ENCODE results near the gene SCN1B. TPM values are rescaled to one million over a fixed set of nuclear protein-coding genes. Genes with fewer than 3 reads are reported as not detected.
"Not testable (repeated sequence)": the region's sequence is repeated elsewhere in the genome, so short reads cannot be mapped to it uniquely, and the experiment has no call there.

The SCN1B gene
- total RNA-seq, 4 donors from 2014 or later, result 8.3 to 15.7 (median 12.8) TPM

- intact Hi-C loops (cut with DNase I), result no loop called here
- no peak overlapping the region for H3K4me3 ChIP-seq
- H3K4me1 ChIP-seq, result peaks cover 12 to 23% (median 16%) of the 10 kb centered on the region in 4 donors
- peaks cover 0 to 3% (median 0%) of the 10 kb centered on the region in 4 donors for H3K27me3 ChIP-seq
- TF ChIP-seq, protein P1, sequence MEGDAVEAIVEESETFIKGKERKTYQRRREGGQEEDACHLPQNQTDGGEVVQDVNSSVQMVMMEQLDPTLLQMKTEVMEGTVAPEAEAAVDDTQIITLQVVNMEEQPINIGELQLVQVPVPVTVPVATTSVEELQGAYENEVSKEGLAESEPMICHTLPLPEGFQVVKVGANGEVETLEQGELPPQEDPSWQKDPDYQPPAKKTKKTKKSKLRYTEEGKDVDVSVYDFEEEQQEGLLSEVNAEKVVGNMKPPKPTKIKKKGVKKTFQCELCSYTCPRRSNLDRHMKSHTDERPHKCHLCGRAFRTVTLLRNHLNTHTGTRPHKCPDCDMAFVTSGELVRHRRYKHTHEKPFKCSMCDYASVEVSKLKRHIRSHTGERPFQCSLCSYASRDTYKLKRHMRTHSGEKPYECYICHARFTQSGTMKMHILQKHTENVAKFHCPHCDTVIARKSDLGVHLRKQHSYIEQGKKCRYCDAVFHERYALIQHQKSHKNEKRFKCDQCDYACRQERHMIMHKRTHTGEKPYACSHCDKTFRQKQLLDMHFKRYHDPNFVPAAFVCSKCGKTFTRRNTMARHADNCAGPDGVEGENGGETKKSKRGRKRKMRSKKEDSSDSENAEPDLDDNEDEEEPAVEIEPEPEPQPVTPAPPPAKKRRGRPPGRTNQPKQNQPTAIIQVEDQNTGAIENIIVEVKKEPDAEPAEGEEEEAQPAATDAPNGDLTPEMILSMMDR (IDR thresholded peaks at IDR 0.05), result no peak
- no peak for TF ChIP-seq POLR2A (IDR thresholded peaks at IDR 0.05; ENCODE audit: low read depth)
- no peak for TF ChIP-seq EP300 (IDR thresholded peaks at IDR 0.05)
- no peak for TF ChIP-seq POLR2AphosphoS5 (IDR thresholded peaks at IDR 0.05)
- H3K27ac ChIP-seq (replicated peaks in 1 of 4), result no peak overlapping the region
- H3K9me3 ChIP-seq, result no peaks in the 10 kb centered on the region
- DNase-seq (ENCODE audit: extremely low spot score), result no peak
- H3K36me3 ChIP-seq, result no peaks in the 10 kb centered on the region
- 93% methylated on average over 4 of the region's 5 CpGs for WGBS
Observed at GRCh38 chr19:35046461-35046860, 16.2 kb downstream of the SCN1B start.

DNA sequence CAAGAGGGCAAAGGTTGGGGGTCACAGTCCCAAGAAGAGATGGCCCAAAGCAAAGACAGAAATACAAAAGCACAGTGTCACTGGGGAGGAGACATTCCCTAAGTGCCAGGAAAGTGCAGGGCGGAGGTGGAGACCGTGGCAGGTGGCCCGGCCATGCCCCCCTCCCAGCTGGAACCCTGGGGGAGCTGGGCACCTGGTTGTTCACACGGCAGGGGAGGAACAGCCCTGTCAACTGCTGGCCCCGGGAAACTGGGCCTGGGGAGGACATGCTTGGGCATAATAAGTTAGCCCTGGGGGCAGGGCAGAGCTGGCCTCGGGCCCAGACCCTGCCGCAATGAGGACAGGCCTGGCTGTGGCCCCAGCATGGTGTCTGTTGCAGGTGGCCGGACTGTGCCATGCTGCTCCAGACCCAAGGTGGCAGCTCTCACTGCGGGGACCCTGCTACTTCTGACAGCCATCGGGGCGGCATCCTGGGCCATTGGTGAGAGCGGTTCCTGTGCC is 18.7 kb downstream of the SCN1B start:
- Histone ChIP-seq H3K27me3 (no peaks in the 10 kb centered on the region), H3K36me3 (no peaks in the 10 kb centered on the region), H3K4me3 (no peak overlapping the region), H3K27ac (replicated peaks in 1 of 4) (no peak overlapping the region), H3K4me1 (peaks cover 0 to 11% (median 7%) of the 10 kb centered on the region in 4 donors), H3K9me3 (no peaks in the 10 kb centered on the region)
- TF ChIP-seq, protein P1 (IDR thresholded peaks at IDR 0.05), result no peak
- TF ChIP-seq POLR2A (IDR thresholded peaks at IDR 0.05; ENCODE audit: low read depth) (no peak), POLR2AphosphoS5 (IDR thresholded peaks at IDR 0.05) (no peak), EP300 (IDR thresholded peaks at IDR 0.05) (no peak)
- intact Hi-C loops (cut with DNase I), result no loop called here
- WGBS, result 52% methylated on average over 5 of the region's 12 CpGs
- DNase-seq (ENCODE audit: extremely low spot score), result no peak

- Histone ChIP-seq H3K4me1 (peaks cover 0 to 7% (median 4%) of the 10 kb centered on the region in 4 donors), H3K9me3 (no peaks in the 10 kb centered on the region), H3K4me3 (no peak overlapping the region), H3K27ac (replicated peaks in 1 of 4) (no peak overlapping the region), H3K27me3 (peaks cover 0 to under 1% (median 0%) of the 10 kb centered on the region in 4 donors), H3K36me3 (no peaks in the 10 kb centered on the region)
- WGBS, result 78% methylated on average over 4 of the region's 5 CpGs
- intact Hi-C loops (cut with DNase I), result no loop called here
- TF ChIP-seq POLR2AphosphoS5 (IDR thresholded peaks at IDR 0.05) (no peak), POLR2A (IDR thresholded peaks at IDR 0.05; ENCODE audit: low read depth) (no peak), EP300 (IDR thresholded peaks at IDR 0.05) (no peak)
- TF ChIP-seq, protein P1 (IDR thresholded peaks at IDR 0.05), result no peak
- DNase-seq (ENCODE audit: extremely low spot score), result no peak
Observed at GRCh38 chr19:35049456-35049855, 19.2 kb downstream of the SCN1B start.

- 100% methylated on average over 2 of the region's 2 CpGs for WGBS
- intact Hi-C loops (cut with DNase I); DNase-seq (ENCODE audit: extremely low spot score): not testable (repeated sequence)
Observed at GRCh38 chr19:35050662-35051061, 20.4 kb downstream of the SCN1B start.

GRCh38 chr19:35051268-35051667 is 21.0 kb downstream of the SCN1B start:
- 100% methylated on average over 4 of the region's 4 CpGs for WGBS
- H3K4me3 ChIP-seq; H3K36me3 ChIP-seq; H3K9me3 ChIP-seq; DNase-seq (ENCODE audit: extremely low spot score); H3K4me1 ChIP-seq; H3K27ac ChIP-seq (replicated peaks in 1 of 4); intact Hi-C loops (cut with DNase I): not testable (repeated sequence)
- H3K27me3 ChIP-seq, result peaks cover 0 to 17% (median 0%) of the 10 kb centered on the region in 4 donors

More at GRCh38 chr19:35050662-35051061, 20.4 kb downstream of the SCN1B start:
- not testable (repeated sequence) for H3K9me3 ChIP-seq; H3K36me3 ChIP-seq; H3K4me3 ChIP-seq; H3K27ac ChIP-seq (replicated peaks in 1 of 4); H3K4me1 ChIP-seq
- H3K27me3 ChIP-seq, result peaks cover 0 to 11% (median 0%) of the 10 kb centered on the region in 4 donors

DNA sequence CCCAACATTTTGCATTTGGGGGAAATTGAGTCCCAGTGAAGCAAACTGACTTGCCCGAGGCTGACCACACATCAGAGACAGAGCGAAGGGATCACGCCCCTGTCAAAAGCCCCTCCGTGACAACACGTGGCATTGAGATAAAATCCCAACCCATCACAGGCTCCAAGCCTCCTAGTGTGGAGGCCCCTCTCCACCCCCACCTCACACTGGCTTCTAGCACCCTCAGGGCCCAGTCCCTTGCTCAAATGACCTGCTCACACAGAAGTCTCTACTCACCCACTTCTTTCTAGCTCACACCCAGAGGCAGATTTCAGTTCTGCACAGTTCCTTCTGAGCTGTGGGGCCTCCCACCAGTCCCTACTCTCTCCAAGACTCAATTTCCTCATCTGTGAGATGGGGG is 21.5 kb downstream of the SCN1B start:
- intact Hi-C loops (cut with DNase I), result no loop called here
- no peak overlapping the region for H3K27ac ChIP-seq (replicated peaks in 1 of 4)
- H3K4me3 ChIP-seq, result no peak overlapping the region
- peaks cover 0 to 7% (median 0%) of the 10 kb centered on the region in 4 donors for H3K4me1 ChIP-seq
- H3K9me3 ChIP-seq, result no peaks in the 10 kb centered on the region
- no peaks in the 10 kb centered on the region for H3K36me3 ChIP-seq
- TF ChIP-seq EP300 (IDR thresholded peaks at IDR 0.05) (no peak), POLR2A (IDR thresholded peaks at IDR 0.05; ENCODE audit: low read depth) (no peak), POLR2AphosphoS5 (IDR thresholded peaks at IDR 0.05) (no peak)
- TF ChIP-seq, protein P1 (IDR thresholded peaks at IDR 0.05), result no peak
- 87% methylated on average over 5 of the region's 5 CpGs for WGBS
- H3K27me3 ChIP-seq, result peaks cover 0 to 22% (median 0%) of the 10 kb centered on the region in 4 donors
- no peak for DNase-seq (ENCODE audit: extremely low spot score)
